Measurements from ENCODE around the gene HOXB5. TPM values are rescaled to one million over a fixed set of nuclear protein-coding genes. Genes with fewer than 3 reads are reported as not detected.

HOXB5 gene
- total and polyA plus RNA-seq, 2 of the 4 experiments (the other 2 are of a cell fraction), result 0.54 to 18.0 TPM

- no TSS peak for BruUV-seq (replicated peaks)
- H2BK120ac ChIP-seq (ENCODE audit: low read depth, low read length), result no peak overlapping the region
- H3K9me1 ChIP-seq (ENCODE audit: insufficient read depth, low read length), result no peaks in the 10 kb centered on the region
These were observed 48.0 kb upstream of the HOXB5 start for GRCh38 chr17:48641541-48642058.

More at GRCh38 chr17:48641541-48642058, 48.0 kb upstream of the HOXB5 start:
- H2BK15ac ChIP-seq (ENCODE audit: low read depth, low read length), result no peak overlapping the region
- TF ChIP-seq POLR2A (IDR thresholded peaks at IDR 0.05; ENCODE audit: low read depth, low read length) (no peak), MXI1 (IDR thresholded peaks at IDR 0.05; ENCODE audit: borderline replicate concordance, low read depth, low read length) (no peak), BHLHE40 (IDR thresholded peaks at IDR 0.05; ENCODE audit: low read depth, low read length) (no peak), SMC3 (IDR thresholded peaks at IDR 0.05; ENCODE audit: low read depth, low read length) (no peak)
- TF ChIP-seq, protein P1, sequence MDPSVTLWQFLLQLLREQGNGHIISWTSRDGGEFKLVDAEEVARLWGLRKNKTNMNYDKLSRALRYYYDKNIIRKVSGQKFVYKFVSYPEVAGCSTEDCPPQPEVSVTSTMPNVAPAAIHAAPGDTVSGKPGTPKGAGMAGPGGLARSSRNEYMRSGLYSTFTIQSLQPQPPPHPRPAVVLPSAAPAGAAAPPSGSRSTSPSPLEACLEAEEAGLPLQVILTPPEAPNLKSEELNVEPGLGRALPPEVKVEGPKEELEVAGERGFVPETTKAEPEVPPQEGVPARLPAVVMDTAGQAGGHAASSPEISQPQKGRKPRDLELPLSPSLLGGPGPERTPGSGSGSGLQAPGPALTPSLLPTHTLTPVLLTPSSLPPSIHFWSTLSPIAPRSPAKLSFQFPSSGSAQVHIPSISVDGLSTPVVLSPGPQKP (IDR thresholded peaks at IDR 0.05; ENCODE audit: borderline replicate concordance, low read depth, low read length), result no peak
- ATAC-seq (ENCODE audit: low read depth), result no peak
- H3K27ac ChIP-seq (ENCODE audit: insufficient read depth, low read length), result no peak overlapping the region
- H3K4ac ChIP-seq (ENCODE audit: low read depth, low read length), result no peak overlapping the region
- no peak overlapping the region for H3K18ac ChIP-seq (ENCODE audit: low read depth, low read length)
- H3K36me3 ChIP-seq (ENCODE audit: control insufficient read depth, insufficient read depth, low read length), result no peaks in the 10 kb centered on the region
- H3K4me1 ChIP-seq (ENCODE audit: control insufficient read depth, insufficient read depth, low read length), result no peaks in the 10 kb centered on the region
- CTCF ChIA-PET, result no interaction called here
- dilution Hi-C loops (cut with HindIII; ENCODE audit: low sequenced_read_pairs, unreplicated experiment) (no loop called here), intact Hi-C loops (cut with micrococcal nuclease) (no loop called here), in situ Hi-C loops (cut with MboI; ENCODE audit: low sequenced_read_pairs) (loop anchor here (10.0 kb wide), 1 partner anchor 63 kb away; no protein-coding TSS in a partner anchor)
- DNase-seq, result no peak
- WGBS, 2 experiments (ENCODE audit: extremely low coverage in 2 of 2, insufficient read length in 1 of 2), result 11% methylated on average over 5 of the region's 29 CpGs; no CpG with 5 or more reads in 1 of the 2 experiments
- no peaks in the 10 kb centered on the region for H3K79me1 ChIP-seq (ENCODE audit: low read depth in 1 of 2, low read length in 2 of 2)
- H3K27me3 ChIP-seq (ENCODE audit: control insufficient read depth, insufficient read depth, low read length), result peaks cover 100% of the 10 kb centered on the region
- no peak overlapping the region for H2BK5ac ChIP-seq (ENCODE audit: low read depth, low read length, poor library complexity, severe bottlenecking)
- no peak overlapping the region for H4K8ac ChIP-seq (ENCODE audit: low read depth in 2 of 2, low read length in 2 of 2)
- no peak overlapping the region for H2AK9ac ChIP-seq (replicated peaks; ENCODE audit: low read depth, low read length, poor library complexity)
- no peaks in the 10 kb centered on the region for H4K20me1 ChIP-seq (ENCODE audit: insufficient read depth, low read length)
- H3K4me3 ChIP-seq (ENCODE audit: insufficient read depth, low read depth, low read length), result no peak overlapping the region
- no peak overlapping the region for H3K14ac ChIP-seq (replicated peaks; ENCODE audit: low read depth, low read length)
- no peak overlapping the region for H2BK20ac ChIP-seq (ENCODE audit: low read depth, low read length)
- no peak overlapping the region for H3K4me2 ChIP-seq (ENCODE audit: low read depth, low read length)
- H2AFZ ChIP-seq (replicated peaks; ENCODE audit: low read length, poor library complexity), result no peak overlapping the region
- no peak overlapping the region for H2AK5ac ChIP-seq (ENCODE audit: low read depth, low read length)
- H4K91ac ChIP-seq (ENCODE audit: insufficient read depth, low read depth, low read length), result no peak overlapping the region
- H3K23ac ChIP-seq (ENCODE audit: low read depth, low read length), result no peak overlapping the region
- no peak overlapping the region for H3K9ac ChIP-seq (ENCODE audit: low read depth, low read length)
- no peak overlapping the region for H3K56ac ChIP-seq (ENCODE audit: extremely low read depth, insufficient read depth, low read length)
- H3K9me3 ChIP-seq (ENCODE audit: control insufficient read depth, insufficient read depth, low read length), result peaks cover 11% of the 10 kb centered on the region
- H4K5ac ChIP-seq (ENCODE audit: low read depth, low read length), result no peak overlapping the region
- POLR2A ChIA-PET (ENCODE audit: unreplicated experiment), result no interaction called here
